ENCODE measurements around the gene TEAD1.
"Not testable (repeated sequence)": the region's sequence is repeated elsewhere in the genome, so short reads cannot be mapped to it uniquely, and the experiment has no call there.

Gene TEAD1

GRCh38 chr11:12871241-12871640 lies 197.0 kb downstream of the TEAD1 start:
- no peak for DNase-seq

- no peak for DNase-seq
Observed at GRCh38 chr11:12871788-12872321, 197.6 kb downstream of the TEAD1 start.

GRCh38 chr11:12876340-12876739 lies 202.1 kb downstream of the TEAD1 start:
- DNase-seq, result no peak

GRCh38 chr11:12876988-12877387 lies 202.8 kb downstream of the TEAD1 start:
- no peak for DNase-seq

- not testable (repeated sequence) for DNase-seq
Observed at GRCh38 chr11:12877508-12877907, 203.3 kb downstream of the TEAD1 start.

GRCh38 chr11:12880327-12880726 lies 206.1 kb downstream of the TEAD1 start:
- no peak for DNase-seq

- DNase-seq, result no peak
Observed at GRCh38 chr11:12882670-12883069, 208.4 kb downstream of the TEAD1 start.

- DNase-seq, result no peak
Observed at GRCh38 chr11:12884751-12885318, 210.6 kb downstream of the TEAD1 start.

- peak; percentile 53 for DNase-seq
Observed at GRCh38 chr11:12885717-12886239, 211.6 kb downstream of the TEAD1 start.

GRCh38 chr11:12886508-12886907 lies 212.3 kb downstream of the TEAD1 start:
- no peak for DNase-seq

- DNase-seq, result peak; percentile 68
Observed at GRCh38 chr11:12888525-12889158, 214.4 kb downstream of the TEAD1 start.

- no peak for DNase-seq
Observed at GRCh38 chr11:12889243-12889642, 215.0 kb downstream of the TEAD1 start.

GRCh38 chr11:12890476-12890875 lies 216.3 kb downstream of the TEAD1 start:
- no peak for DNase-seq

GRCh38 chr11:12893787-12894672 lies 219.8 kb downstream of the TEAD1 start:
- peak; percentile 54 for DNase-seq

- no peak for DNase-seq
Observed at GRCh38 chr11:12897390-12897789, 223.2 kb downstream of the TEAD1 start.

GRCh38 chr11:12897867-12898266 lies 223.6 kb downstream of the TEAD1 start:
- no peak for DNase-seq

- no peak for DNase-seq
Observed at GRCh38 chr11:12900496-12900895, 226.3 kb downstream of the TEAD1 start.

- no peak for DNase-seq
Observed at GRCh38 chr11:12901272-12901671, 227.1 kb downstream of the TEAD1 start.

- DNase-seq, result no peak
Observed at GRCh38 chr11:12901874-12902481, 227.8 kb downstream of the TEAD1 start.

- no peak for DNase-seq
Observed at GRCh38 chr11:12902791-12903486, 228.7 kb downstream of the TEAD1 start.

GRCh38 chr11:12905435-12905834 lies 231.2 kb downstream of the TEAD1 start:
- no peak for DNase-seq

GRCh38 chr11:12906501-12906900 lies 232.3 kb downstream of the TEAD1 start:
- no peak for DNase-seq

Data from NCI-H2227 treated with DMSO at 0.1 percent for 48 hours (cell line).